Hindlimb muscle (tissue), 1 donor: Measurements from ENCODE around the gene CTNND2. TPM values are rescaled to one million over a fixed set of nuclear protein-coding genes. Genes with fewer than 3 reads are reported as not detected.

ENCODE experiments used
- DNase-seq: peaks from one replicate; pipeline ENCODE4 v3.0.0-alpha.2; 2013
- polyA plus RNA-seq: library from polyadenylated mRNA; unstranded; fragments of 120-200 nt; gene quantifications from one replicate; pipeline ENCODE4 v1.2.1, GENCODE V29; 2013; ENCODE audit not compliant: insufficient read length

Gene CTNND2
- polyA plus RNA-seq, 1 donor, result 0.66 TPM

DNA sequence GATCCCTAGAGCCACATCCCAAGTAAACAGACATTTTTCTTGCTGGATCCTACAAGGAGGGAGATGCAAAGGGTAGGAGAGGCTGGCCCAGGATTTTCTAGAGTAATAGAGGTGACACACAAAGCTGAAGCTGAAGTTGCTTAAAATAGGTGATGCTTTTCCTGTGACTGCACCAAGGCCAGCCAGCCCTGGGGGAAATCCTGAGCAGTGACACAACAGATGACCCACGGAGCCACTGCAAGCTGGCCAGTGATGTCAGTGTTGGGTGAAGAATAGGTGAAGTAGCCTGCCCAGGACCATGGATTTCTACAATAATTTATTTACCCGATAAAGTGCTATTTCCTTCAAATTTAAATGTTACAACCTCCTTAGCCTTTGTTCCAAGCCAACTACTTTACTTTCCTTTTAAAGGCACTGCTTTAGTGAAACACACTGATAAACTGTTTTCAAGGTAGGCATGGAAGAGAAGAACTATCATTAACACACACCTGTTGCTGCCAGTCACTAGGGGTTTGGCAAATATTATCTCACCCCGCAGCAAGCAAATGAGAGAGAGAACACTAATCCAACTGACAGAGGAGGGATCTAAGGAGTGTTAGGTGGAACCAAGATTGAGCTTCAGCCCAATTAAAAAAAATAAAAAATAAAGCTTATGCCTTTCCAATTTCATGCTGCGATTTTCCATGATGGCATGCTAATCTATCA, 123.5 kb downstream of the CTNND2 start:
- DNase-seq, result no peak

DNA sequence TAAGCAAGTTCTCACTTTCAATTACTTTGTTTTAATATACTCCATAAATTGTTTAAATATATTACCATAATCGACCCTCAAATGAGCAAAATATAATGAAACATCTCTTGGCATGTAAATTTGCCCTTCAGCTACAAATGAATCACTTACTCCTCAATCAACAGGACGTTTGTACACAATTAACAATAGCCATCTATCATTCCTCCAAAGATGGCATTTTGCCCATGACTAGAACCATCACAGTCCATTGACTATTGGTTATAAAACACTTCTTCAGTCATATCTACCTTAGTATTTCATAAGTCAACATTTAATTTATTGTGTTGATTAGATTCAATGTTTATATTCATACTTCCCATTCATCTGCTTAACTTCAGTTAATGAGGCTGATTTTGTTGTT, 127.2 kb downstream of the CTNND2 start:
- DNase-seq, result no peak

DNA sequence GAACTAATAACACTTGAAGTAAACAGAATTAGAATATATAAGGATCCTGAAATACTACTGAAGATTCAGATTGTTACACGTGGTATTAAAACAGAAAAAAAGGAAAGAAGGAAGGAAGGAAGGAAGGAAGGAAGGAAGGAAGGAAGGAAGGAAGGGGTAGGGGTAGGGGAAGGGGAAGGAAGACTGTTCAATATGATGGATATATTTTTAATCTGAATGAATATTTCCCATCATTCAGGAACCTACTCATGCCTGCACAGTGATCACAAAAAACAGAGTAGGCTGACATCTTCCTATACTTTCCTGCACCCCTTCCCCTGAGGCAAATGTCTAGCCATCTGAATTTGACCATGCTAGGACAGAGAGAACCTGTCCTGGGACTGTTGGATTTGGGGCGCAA, 133.9 kb downstream of the CTNND2 start:
- no peak for DNase-seq

DNA sequence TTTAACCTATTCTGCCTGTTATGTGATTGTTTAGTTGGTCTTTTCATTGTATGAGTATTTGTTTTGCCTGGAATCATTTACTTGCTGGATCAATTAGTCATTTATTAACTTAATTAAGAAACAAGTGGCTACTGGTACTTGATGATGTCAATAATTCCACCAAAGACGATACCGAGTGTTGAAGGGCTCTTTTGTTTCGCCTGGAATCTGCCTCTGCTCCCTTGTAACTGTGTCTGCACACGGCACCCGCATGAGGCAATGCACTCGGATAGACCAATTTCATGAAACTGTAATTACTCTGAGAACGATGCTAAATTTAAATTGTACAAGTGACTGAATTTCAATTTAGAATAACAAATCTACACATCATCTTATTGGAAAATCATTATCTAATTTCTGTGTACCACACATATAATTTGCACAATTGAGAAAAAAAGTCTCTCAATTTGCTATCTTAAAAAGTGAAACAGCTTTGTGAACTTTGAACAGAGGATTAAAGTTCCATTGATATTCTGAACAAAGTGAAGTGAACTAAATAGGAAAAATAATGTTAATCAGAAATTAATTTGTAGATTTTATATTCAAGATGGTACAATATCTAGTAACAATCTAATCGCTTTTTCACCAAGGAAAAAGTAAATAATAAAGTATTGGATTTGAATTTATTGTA, 143.2 kb downstream of the CTNND2 start:
- no peak for DNase-seq

DNA sequence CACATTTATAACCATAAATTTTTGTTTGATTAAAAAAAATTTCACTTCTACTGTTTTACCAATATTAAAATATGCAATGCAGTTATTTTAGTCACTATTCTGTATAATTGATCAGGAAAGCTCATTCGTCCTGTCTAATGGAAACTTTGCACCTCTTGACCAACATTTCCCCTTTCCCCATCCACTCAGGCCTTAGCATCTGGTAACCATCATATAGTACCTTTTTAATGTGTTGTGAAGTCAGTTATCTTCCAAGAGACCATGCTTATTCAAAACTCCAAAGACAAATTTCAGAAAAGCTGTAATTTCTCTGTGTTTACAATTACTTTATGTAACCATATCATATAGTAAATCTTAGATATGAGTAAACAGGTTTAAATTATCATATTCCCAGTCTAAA, 145.9 kb downstream of the CTNND2 start:
- DNase-seq, result no peak

DNA sequence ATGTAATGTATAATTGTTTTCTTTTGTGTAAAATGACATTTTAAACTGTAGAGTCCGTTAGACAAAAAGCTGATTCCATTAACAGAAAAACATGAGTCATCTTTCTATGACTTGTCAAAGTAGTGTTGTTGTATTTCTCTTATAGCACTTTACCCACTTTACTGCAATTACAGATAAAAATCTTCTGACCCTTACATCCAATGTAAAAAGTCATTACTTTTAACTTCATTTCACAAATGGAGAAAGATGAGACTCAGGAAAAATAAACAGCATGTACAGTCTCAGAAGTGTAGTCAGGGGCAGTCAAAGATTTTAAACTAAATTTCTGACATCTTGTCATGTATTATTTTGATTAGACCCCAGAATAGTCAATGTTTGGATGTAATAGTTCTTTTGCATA, 146.6 kb downstream of the CTNND2 start:
- DNase-seq, result no peak

DNA sequence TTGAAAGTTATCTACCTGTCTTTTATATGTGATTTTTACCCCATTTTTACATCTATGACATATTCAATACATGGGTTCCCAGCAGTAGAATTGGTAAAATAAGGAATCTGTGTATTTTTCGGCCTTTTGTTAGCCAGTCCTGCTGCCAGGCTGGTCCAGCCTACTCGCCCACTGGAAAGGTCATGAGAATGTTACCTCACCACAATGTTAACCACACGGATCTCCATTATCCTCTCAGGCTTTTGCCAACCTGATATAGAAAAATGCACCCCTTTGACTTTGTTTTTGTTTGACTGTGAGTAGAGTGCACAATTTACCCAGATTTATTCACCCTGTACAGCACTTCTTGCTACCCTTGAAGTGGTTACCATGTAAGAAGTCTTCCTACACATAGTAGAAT, 167.2 kb downstream of the CTNND2 start:
- no peak for DNase-seq

DNA sequence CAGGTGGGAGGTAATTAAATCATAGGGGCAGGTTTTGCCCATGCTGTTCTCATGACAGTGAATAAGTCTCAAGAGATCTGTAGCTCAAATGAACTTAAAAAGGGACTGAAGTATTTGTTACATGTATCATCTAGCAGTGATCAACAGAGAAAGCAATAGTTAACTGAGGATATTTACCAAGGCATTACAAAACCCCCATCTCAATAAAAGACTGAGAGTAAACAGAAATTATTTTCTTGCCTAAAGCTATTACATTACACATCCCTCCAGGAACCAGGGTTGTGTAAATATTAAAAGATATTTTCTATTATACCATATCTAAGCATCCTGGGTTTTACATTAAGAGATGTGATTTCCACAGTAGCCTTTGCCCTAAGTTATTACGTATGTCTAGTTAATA, 169.9 kb downstream of the CTNND2 start:
- DNase-seq, result no peak

DNA sequence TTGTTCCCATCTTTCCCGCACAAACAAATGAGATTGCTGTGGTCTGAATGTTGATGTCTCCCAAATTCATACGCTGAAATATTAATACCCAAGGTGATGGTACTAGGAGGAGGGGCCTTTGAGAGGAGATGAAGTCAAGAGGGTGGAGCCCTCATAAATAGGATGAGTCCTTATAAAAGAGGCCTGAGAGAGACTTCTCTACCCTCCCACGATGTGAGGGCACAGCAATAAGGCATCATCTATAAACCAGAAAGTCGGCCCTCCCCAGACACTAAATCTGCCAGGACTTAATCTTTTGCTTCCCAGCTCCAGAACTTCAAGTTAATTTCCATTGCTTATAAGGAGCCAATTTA, 170.4 kb downstream of the CTNND2 start:
- no peak for DNase-seq

DNA sequence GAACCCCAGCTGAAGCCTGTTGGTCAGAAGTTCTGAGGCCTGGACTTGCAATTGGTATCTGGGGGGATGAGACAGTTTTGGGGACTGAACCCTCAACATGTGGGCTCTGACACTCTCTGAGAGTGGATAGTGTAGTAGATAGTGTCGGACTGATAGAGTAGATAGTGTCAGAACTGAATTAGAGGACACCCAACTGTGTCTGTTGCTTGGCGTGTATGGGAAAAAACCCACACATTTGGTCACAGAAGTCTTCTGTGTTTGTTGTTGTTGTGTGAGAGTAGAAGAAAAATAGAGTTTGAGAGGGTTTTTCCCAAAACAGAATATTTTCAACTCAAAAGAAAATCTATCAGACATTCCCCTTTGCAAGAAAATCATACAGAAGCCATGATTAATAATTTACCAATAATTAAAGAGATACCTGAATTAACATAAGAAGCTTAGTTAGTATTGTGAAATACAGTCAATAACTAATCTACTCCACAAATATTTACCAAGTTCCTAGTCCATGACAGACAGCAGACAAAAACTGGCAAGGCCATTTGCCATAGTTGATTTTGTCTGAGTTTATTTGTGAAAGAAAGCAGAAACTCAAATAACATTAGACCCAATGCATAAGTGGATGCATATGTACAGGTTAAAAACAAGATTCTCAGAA, 170.9 kb downstream of the CTNND2 start:
- no peak for DNase-seq

DNA sequence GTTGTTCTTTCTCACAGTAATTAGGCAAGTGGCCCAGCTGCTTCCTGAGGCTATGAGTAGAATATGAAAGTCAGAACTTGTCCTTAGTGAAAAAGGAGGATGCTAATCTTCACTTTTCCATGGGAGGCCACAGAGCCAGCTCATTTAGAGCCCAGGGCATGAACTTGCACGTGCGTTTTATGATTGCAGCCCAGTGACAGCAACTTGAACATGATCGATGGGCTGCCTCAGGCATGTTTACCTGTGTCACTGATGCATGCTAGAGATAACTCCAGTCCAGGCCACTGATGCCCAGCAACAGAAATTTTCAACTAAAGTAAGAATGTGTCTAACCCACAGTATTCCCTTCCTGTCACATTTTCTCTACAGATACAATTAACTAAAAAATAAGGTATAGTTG, 179.3 kb downstream of the CTNND2 start:
- no peak for DNase-seq

DNA sequence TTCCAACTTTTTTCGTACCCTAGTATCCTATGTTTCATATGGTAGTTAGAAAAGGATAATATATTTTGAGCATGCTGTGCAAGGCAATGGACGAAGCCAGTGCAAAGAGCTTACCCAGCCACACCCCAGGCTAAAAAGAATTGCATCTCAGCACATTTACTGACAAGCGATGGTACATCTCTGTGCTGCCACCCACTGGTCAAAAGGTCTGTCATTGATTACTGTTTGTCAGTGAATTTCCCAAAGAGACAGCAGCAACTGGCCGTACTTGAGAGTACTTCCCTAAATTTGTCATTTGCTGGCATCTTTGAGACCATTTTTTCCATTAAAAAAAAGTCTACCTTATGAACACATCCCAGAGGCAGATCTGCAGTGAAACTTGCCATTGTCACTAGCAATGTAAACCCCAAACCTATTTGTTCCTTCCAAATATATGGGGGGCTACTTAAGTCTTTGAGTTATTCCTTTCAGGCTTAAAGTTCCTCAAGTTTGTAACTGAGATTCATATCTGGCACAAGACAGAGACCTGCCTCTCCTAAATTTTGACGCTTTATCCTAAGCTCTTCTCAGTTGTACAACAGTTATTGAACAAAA, 184.3 kb downstream of the CTNND2 start:
- DNase-seq, result peak; percentile 17

DNA sequence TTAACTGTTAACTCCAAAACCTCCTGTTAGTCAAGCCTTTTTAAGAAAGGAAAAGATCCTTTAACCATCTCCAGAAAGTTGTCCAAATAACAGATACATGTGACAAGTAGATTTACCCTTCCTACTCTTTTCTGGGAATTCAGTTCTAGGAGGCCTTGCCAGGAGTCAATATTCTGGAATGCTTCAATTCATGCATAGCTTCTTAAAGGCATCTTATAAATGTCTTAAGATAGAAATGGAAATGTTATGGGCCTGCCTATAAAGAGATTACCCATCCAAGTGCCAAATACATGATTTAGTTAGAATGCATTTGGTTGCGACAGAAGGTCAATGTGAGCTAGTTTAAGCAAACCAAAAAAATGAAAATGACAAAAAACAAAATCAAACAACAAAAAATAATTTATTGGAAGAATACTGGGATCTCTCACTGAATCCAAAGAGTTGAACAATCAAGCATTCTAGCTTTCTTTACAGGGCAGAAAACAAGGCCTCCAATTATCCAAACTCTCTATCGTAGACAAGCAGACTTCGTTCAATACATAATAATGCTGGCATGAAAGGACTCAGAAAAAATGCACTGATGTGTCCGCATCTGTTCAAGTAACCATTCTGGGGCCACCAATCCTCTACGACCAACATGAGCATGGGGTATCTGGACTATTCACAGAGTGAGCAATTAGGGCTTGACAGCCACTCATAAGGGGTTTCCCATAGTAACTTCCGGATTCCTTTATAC, 188.6 kb downstream of the CTNND2 start:
- DNase-seq, result no peak

DNA sequence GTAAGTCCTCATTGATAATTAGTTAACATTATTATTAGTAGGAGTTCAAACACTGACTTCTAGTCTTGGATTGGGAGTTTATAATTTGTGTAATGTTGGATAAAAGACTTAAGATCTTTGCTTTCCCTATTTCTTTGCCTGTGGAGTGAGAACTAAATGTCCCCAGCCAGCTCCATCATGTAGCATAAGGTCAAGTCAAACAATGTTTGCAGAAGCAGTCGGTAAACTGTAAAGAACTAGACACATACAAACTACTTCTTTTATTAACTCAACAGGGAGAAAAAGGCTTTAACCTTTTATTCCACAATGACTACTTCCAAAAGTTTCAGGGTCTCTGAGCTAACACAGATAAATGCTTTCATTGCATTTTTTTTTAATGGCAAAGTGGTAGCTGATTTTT, 192.3 kb downstream of the CTNND2 start:
- DNase-seq, result no peak

DNA sequence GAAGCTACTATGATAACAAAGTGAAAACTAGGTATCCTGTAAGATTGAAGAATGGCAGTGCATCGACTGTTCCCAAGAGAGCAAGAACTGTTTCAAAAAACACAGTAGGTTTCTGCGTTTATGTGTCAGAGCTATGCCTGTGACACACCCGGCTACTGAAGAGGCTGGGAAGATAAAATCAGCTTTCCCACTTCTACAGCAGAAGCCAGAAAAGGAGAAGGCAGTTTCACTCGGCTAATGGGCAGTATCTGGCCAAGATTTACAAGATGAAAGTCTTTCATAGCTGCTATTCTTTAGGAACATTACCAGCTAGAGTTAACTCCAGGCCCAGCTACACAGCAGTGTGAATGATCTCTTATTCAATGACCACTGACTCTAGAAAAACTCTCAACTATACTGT, 195.2 kb downstream of the CTNND2 start:
- DNase-seq, result no peak

DNA sequence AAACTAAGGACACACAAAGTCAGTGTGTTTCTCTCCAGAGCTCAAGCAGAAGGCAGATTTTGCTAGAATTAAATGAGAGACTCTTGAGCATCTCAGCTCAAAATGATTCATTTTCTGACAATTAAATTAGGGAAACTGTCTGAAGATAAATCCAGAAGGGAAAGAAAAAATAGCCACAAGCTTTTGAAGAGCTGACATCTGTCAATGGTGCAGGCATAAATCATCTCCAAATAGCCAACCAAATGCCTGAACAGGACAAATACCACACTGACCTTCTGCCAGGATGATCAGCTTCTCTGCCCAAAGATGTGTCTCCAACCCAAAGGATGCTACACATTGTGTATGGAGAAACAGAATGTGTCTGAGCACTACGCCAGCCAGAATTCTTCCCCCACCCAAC, 199.3 kb downstream of the CTNND2 start:
- DNase-seq, result no peak

DNA sequence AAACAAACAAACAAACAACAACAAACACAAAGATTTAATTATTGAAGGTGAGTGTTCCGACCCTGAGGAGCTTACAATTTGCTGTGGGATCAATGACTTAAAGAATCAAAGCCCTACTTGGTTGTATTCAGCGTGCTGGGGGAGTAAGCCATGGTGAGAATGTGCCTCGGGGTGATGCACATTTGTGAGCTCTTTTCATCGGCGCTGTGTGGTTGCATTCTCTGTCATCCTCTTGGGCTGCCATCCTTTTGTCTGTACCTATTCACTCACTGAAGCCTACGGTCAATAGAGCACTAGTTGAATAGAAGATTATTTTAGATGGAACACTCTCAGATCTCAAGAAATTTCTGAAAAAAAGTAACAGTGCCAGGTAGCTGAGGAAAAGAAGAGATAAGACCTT, 203.9 kb downstream of the CTNND2 start:
- DNase-seq, result no peak

DNA sequence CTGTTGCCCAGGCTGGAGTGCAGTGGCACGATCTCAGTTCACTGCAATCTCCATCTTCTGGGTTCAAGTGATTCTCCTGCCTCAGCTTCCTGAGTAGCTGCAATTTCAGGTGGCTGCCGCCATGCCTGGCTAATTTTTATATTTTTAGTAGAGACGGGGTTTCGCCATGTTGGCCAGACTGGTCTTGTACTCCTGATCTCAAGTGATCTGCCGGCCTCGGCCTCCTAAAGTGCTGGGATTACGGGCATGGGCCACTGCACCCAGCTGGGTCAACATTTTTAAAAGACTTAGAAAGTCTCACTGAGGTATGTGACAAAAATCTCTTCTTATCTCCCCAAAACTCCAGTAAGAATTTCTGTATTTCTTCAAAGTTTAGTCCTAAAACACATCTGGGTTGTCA, 211.6 kb downstream of the CTNND2 start:
- no peak for DNase-seq

DNA sequence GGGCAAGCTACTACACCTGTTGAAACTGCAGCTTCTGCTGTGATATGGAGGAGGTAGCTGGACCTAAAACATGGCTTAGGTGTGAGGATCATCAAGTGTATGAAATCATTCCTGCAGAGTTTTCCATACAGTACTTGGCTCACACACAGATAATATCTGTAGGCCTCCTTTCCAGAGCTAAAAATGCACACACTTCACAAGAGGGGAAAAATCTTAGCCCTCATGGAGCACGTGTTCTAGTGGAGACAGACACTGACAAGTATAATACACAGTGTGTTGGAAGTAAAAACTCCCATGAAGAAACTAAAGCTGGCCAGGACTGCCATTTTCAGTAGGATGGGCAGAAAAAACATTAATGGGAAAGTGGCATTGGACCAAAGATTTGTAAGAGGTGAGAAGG, 216.7 kb downstream of the CTNND2 start:
- no peak for DNase-seq

DNA sequence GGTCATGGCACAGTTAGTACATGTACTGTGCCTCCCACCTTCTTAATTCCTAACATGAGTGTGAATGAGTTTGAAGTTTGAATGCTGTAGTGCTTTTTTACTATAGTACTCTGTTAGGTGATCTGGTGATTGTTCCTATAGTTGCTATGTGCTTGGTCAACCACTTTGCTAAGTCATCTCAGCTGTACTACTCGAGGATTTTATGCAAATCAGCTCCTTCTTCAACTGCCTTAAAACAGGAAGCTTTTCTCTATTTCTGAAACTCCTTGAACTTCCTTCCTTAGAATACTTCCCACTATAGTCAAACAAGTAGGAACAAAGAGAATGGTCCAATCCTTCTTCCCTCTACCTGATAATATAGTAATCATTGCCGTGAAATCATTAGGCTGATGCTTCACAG, 219.6 kb downstream of the CTNND2 start:
- no peak for DNase-seq

DNA sequence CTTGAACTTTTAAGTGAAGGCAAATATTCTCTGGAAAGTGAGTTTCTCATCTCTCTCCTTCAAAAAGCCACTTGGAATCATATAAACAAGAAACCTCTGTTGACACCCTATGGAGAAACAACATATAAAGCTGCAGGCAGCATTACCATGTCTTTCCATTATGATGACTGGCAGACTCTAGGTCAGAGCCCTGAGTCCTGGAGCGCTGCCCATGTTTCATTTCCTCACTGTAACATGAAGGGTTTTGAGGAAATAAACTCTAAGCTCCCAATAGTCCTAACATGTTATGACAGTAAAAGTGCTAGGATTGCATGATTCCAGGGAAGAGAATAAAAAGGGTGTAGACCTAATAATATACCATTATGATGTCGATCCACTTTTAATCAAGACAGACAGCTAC, 220.6 kb downstream of the CTNND2 start:
- DNase-seq, result no peak

DNA sequence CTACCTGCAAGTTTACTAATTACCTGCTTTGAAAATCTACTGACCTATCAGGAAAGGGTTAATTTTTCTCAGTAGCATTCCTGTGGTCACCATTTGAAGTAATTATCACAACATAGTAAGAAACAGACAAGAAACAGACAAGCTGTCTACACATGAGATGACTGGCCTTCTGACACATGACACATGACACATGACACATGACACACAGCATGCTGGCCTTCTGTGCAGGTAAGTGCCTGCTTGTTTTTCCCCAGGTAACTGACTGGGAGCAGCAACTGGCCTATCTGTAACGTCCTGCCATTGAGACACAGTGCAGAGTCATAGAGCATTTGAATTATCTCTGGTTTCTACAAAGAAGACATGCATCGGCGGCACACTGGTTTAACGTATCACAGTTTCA, 222.4 kb downstream of the CTNND2 start:
- DNase-seq, result no peak

DNA sequence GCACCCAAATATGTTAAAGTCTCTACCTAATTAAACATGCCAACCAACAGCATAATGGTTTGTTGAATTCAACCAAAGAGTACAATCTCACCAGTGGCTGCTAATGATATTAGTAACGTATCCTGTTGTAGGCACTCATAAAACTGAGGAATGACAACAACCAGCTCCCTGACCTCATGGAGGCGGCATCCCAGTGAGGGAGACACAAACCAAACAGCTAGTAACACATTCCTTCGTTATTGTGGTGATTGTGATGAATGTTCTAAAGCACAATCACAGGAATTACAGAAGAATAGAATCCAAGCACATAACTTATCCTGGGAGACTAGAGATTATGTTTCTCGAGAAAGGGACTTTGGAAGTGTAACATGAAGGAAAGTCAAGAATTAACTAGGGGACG, 224.6 kb downstream of the CTNND2 start:
- DNase-seq, result no peak
